ENCODE data around the gene SCFD2.

DNA sequence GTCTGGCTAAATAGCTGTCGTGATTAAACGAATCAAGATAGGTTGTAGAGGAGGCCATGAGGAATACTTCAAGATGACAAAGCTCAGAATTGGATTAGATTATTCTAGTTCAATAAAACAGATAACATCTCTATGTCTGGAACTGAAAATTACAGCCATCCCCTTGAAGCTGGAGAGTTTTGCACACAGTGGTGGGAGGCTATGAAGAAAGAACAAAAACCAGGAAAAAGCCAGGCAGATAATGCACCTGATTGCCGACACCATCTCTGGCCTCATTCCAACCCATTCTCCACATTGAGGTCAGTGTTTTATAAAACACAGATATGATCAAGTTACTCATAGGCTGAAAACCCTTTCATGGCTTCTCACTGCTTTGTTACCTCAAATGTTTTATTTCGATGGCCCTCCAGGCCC lies 315.5 kb downstream of the SCFD2 start:
- TF ChIP-seq, protein P1, sequence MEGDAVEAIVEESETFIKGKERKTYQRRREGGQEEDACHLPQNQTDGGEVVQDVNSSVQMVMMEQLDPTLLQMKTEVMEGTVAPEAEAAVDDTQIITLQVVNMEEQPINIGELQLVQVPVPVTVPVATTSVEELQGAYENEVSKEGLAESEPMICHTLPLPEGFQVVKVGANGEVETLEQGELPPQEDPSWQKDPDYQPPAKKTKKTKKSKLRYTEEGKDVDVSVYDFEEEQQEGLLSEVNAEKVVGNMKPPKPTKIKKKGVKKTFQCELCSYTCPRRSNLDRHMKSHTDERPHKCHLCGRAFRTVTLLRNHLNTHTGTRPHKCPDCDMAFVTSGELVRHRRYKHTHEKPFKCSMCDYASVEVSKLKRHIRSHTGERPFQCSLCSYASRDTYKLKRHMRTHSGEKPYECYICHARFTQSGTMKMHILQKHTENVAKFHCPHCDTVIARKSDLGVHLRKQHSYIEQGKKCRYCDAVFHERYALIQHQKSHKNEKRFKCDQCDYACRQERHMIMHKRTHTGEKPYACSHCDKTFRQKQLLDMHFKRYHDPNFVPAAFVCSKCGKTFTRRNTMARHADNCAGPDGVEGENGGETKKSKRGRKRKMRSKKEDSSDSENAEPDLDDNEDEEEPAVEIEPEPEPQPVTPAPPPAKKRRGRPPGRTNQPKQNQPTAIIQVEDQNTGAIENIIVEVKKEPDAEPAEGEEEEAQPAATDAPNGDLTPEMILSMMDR (conservative IDR thresholded peaks at IDR 0.05 in 1 of 2, IDR thresholded peaks at IDR 0.05 in 1 of 2; ENCODE audit: extremely low read depth in 1 of 2, insufficient read depth in 1 of 2, low read depth in 1 of 2, low read length in 2 of 2) = no peak
- no peak for TF ChIP-seq EZH2 (IDR thresholded peaks at IDR 0.05; ENCODE audit: borderline replicate concordance, low read length)
